T-helper 2 cell treated with Interferon-gamma antibody and Interleukin-4, amounts not matched to agents 100 ng/mL and 5 ng/mL, for 36 hours (primary cell): Measurements from ENCODE around the gene NBR1. TPM values are rescaled to one million over a fixed set of nuclear protein-coding genes. Genes with fewer than 3 reads are reported as not detected.
"Not testable (repeated sequence)": the region's sequence is repeated elsewhere in the genome, so short reads cannot be mapped to it uniquely, and the experiment has no call there.

Source experiments
- intact Hi-C: fragments of 100-400 bp; cut with micrococcal nuclease; formaldehyde crosslinking; loops from one replicate; pipeline ENCODE4 v1.15.1; 2023
- total RNA-seq: library from RNA; stranded (reverse); gene quantifications from 2 replicates; pipeline ENCODE4 v1.2.3, GENCODE V29; 2022

The NBR1 gene
- total RNA-seq, 1 donor from 2014 or later: 47.0 TPM

DNA sequence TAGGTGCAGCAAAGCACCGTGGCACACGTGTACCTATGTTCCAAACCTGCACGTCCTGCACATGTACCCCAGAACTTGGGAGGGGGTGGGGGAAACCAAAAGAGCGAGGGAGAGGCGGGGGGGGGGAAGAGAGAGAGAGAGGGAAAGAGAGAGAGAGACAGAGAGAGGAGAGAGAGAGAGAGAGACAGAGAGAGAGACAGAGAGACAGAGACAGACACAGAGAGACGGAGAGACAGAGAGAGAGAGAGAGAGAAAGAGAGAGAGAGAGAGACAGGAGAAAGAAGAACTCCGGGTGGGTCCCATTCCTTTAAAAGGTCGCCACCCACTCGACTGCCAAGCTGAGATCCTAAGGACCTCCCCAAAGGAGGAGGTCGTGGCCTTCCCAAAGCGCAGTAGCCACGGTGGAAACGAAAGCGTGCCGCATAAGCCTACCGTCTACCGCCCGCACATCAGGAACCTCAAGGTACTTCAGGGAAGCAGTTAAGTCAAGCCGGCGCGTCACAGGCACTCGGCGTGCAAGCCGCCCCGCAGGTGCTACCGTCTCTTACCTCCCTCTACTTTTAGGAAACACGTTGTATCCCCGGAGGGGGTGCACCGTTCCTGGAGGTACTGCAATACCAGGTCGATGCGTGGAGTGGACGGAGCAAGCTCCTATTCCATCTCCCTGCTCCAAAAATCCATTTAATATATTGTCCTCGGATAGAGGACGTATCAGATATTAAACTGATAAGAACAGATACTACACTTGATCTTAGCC is 69.8 kb downstream of the NBR1 start:
- intact Hi-C loops: not testable (repeated sequence)

DNA sequence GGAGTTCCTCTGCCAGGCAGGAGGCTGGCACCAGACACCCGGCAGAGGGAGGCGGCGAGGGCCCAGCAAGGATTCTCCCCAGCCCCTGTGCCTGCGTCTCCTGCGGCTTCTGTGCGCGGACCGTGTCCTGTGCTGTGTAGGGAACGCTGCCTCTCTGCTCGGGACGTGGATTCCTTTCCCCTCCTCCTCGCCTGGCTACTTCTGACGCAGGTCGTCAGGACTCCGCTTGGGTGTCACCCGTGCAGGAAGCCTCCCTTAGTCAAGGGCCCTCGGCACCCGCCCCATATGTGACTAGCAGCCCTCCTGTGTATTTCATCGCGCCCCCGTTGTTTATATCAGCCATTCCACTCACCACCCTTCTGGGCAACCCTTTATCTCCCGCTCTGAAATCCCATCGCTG is 75.4 kb downstream of the NBR1 start:
- intact Hi-C loops: not testable (repeated sequence)

Other genes with a start within 250 kb of the NBR1 start
- gene AARSD1, start 206.8 kb upstream of the NBR1 start, total RNA-seq: 50.1 and 52.2 TPM in 2 replicates
- 0.43 and 0.52 TPM in 2 replicates for gene PTGES3L, start 191.1 kb upstream of the NBR1 start, total RNA-seq
- gene RUNDC1, start 190.6 kb upstream of the NBR1 start, total RNA-seq: 14.9 and 17.5 TPM in 2 replicates
- 943 and 969 TPM in 2 replicates for gene RPL27, start 172.8 kb upstream of the NBR1 start, total RNA-seq
- gene IFI35, start 164.4 kb upstream of the NBR1 start, total RNA-seq: 101 and 103 TPM in 2 replicates
- 18.4 and 18.5 TPM in 2 replicates for gene VAT1, start 148.8 kb upstream of the NBR1 start, total RNA-seq
- 0.25 TPM in 1 of 2 replicates, not detected in the other for gene RND2, start 146.0 kb upstream of the NBR1 start, total RNA-seq
- 76.3 and 85.1 TPM in 2 replicates for gene BRCA1, start 45.9 kb upstream of the NBR1 start, total RNA-seq
- 17.2 and 18.4 TPM in 2 replicates for gene TMEM106A, start 40.7 kb downstream of the NBR1 start, total RNA-seq
- gene CCDC200, start 57.4 kb downstream of the NBR1 start, total RNA-seq: not detected in 2 replicates
- gene RNU2-1, start 62.8 kb downstream of the NBR1 start, total RNA-seq: 6,630 and 6,735 TPM in 2 replicates
- gene ARL4D, start 227.8 kb downstream of the NBR1 start, total RNA-seq: 5.3 and 5.6 TPM in 2 replicates